ENCODE measurements around the gene KRTAP17-1. TPM values are rescaled to one million over a fixed set of nuclear protein-coding genes. Genes with fewer than 3 reads are reported as not detected.

The KRTAP17-1 gene
- total RNA-seq, 1 experiment from 2014 or later, result 1.6 TPM

DNA sequence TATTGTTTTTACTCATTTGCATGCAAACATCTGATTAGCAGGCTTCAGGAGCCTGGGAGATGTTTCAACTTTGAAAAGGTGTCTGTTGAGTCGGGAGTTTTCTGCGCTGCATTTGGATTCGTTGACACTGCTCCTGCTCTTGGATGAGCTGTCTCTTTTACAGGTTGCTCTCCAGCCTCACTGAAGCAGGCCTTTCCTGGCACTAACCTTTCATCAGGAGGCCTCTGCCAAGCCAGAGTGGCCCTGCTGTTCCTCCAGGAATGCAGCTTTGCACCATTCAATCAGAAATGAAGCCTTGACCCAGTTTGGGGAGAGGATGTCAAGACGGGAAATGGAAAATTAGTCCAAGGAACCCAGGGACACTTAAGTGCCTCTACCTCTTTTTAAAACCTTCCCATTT, 12.5 kb downstream of the KRTAP17-1 start:
- no peak overlapping the region for H3K9ac ChIP-seq (ENCODE audit: low read length)
- H3K27me3 ChIP-seq (ENCODE audit: low read length), result no peaks in the 10 kb centered on the region
- no peaks in the 10 kb centered on the region for H4K20me1 ChIP-seq (ENCODE audit: insufficient read depth, low read depth, low read length)
- H3K36me3 ChIP-seq (ENCODE audit: insufficient read depth, low read length), result no peaks in the 10 kb centered on the region
- no peaks in the 10 kb centered on the region for H3K4me1 ChIP-seq (ENCODE audit: low read length)
- no peaks in the 10 kb centered on the region for H3K9me2 ChIP-seq (replicated peaks; ENCODE audit: insufficient read depth, low read length)
- no peaks in the 10 kb centered on the region for H3K9me3 ChIP-seq (ENCODE audit: low read length)
- no peak for DNase-seq
- H3K79me2 ChIP-seq (ENCODE audit: low read length), result no peaks in the 10 kb centered on the region
- no peak overlapping the region for H3K4me2 ChIP-seq (ENCODE audit: low read depth, low read length, poor library complexity, severe bottlenecking)
- no peak overlapping the region for H2AFZ ChIP-seq (ENCODE audit: low read length)
- H3K4me3 ChIP-seq (ENCODE audit: low read length), result no peak overlapping the region
- H3K27ac ChIP-seq (ENCODE audit: low read length), result no peak overlapping the region

DNA sequence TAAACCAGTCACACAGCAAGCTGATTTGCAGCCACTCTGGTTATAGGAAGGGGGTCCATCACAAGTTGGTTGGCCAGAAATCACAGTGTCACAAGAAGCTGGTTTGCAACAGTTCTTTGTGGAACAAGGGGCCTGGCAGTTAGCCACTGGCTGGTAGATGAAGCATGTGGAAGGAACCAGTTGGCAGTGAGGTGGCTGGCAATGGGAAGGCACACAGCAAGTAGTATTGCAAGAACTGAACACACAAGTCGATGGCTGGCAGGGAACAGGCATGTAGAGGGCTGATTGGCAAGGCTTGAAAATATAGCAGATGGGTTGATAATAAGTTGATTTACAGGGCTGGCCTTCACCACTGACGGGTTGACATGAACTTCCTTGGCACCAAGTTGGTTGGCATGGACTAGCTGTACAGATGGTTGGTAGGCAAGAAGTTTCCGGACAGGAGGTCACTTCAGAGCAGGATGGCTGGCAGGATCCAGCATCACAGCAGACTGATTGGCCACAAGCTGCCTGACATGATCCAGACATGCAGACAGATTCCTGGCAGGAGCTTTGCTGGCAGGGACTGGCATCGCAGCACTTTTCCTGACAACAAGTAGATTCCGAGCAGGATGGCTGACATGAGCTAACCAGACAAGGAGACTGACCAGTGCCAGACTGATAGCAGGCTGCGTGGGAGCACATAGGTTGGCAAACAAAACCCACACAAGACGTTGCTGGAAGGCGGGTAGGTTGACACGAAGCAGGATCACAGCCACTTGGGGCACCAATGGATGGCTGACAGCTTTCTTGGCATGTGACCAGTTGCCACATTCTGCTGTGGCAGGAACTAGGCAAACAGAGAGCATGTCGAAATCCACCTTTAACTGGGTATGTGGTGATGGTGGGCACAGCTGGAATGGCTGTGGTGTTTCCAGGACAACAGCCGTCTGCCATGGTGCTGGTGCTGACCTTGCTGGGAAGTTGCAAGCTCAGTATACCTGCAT, 13.3 kb downstream of the KRTAP17-1 start, which contains the start of gene KRTAP29-1:
TSS of gene KRTAP29-1 (minus strand) at position 936 of the 986 bp plus-strand sequence. CDS start at position 936, 0 bp downstream.
- no peaks in the 10 kb centered on the region for H3K9me2 ChIP-seq (replicated peaks; ENCODE audit: insufficient read depth, low read length)
- H3K27me3 ChIP-seq (ENCODE audit: low read length), result no peaks in the 10 kb centered on the region
- H3K4me2 ChIP-seq (ENCODE audit: low read depth, low read length, poor library complexity, severe bottlenecking), result no peak within 1 kb of the TSS
- no peaks in the 10 kb centered on the region for H3K4me1 ChIP-seq (ENCODE audit: low read length)
- H3K36me3 ChIP-seq (ENCODE audit: insufficient read depth, low read length), result no peaks in the 10 kb centered on the region
- no peaks in the 10 kb centered on the region for H3K9me3 ChIP-seq (ENCODE audit: low read length)
- no peak within 1 kb of the TSS for H3K9ac ChIP-seq (ENCODE audit: low read length)
- H2AFZ ChIP-seq (ENCODE audit: low read length), result no peak within 1 kb of the TSS
- H3K79me2 ChIP-seq (ENCODE audit: low read length), result no peaks in the 10 kb centered on the region
- H3K4me3 ChIP-seq (ENCODE audit: low read length), result no peak within 1 kb of the TSS
- H4K20me1 ChIP-seq (ENCODE audit: insufficient read depth, low read depth, low read length), result no peaks in the 10 kb centered on the region
- H3K27ac ChIP-seq (ENCODE audit: low read length), result no peak within 1 kb of the TSS
- no peak for DNase-seq

DNA sequence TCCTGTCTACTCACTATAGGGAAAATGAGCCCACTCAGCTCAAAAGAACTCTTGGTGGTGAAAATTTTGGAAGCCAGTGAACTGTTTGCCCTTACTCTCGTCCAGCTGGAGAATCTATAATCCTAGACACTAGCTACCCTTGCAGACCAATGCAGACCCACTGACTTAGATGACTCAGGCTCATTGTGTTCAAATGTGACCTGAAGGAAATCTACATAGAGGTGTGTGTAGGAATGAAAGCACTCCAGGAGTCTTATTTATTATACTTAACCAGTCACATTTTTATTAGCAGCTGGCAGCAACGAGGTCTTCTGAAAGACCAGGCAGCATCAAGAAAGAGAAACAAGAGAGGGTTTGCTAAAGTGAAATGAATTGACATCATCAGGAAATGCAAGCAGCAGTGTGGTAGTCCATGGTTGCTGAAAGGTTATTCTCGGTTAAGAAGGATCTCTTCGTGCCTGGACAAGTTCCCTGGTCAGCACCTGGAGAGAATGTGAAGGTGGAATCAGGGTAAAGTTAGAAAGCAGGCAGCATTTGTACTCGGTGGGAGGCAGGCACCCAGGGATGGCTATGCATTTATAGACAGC, 14.2 kb downstream of the KRTAP17-1 start:
- no peaks in the 10 kb centered on the region for H3K36me3 ChIP-seq (ENCODE audit: insufficient read depth, low read length)
- H3K9ac ChIP-seq (ENCODE audit: low read length), result no peak overlapping the region
- H2AFZ ChIP-seq (ENCODE audit: low read length), result no peak overlapping the region
- H3K4me2 ChIP-seq (ENCODE audit: low read depth, low read length, poor library complexity, severe bottlenecking), result no peak overlapping the region
- H3K4me1 ChIP-seq (ENCODE audit: low read length), result no peaks in the 10 kb centered on the region
- no peak overlapping the region for H3K4me3 ChIP-seq (ENCODE audit: low read length)
- no peaks in the 10 kb centered on the region for H3K9me3 ChIP-seq (ENCODE audit: low read length)
- DNase-seq, result no peak
- H3K79me2 ChIP-seq (ENCODE audit: low read length), result no peaks in the 10 kb centered on the region
- H3K9me2 ChIP-seq (replicated peaks; ENCODE audit: insufficient read depth, low read length), result no peaks in the 10 kb centered on the region
- H3K27me3 ChIP-seq (ENCODE audit: low read length), result no peaks in the 10 kb centered on the region
- no peaks in the 10 kb centered on the region for H4K20me1 ChIP-seq (ENCODE audit: insufficient read depth, low read depth, low read length)
- H3K27ac ChIP-seq (ENCODE audit: low read length), result no peak overlapping the region

DNA sequence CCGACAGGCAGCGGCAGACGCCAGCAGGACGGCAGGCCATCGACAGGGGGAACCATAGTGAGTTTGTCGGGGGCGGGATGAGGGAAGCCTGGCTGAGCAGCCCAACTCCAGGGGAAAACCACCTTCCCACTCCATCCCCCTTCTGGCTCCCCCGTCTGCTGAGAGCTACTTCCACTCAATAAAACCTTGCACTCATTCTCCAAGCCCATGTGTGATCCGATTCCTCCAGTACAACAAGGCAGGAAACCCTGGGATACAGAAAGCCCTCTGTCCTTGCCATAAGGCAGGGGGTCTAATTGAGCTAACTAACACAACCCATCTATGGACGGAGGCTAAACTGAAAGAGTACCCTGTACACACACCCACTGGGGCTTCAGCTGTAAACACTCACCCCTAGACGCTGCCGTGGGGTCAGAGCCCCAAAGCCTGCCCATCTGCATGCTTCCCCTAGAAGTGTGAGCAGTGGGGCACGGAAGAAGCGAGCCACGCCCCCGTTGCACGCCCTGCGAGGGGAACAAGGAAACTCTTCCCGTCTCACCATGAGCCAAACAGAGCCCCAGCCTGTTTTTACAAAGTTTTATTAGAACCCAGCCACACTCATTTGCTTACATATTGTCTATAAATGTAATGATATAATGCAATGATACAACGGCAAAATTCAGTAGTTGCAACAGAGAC, 16.9 kb downstream of the KRTAP17-1 start:
- Histone ChIP-seq H3K4me1 (ENCODE audit: low read length) (no peaks in the 10 kb centered on the region), H3K9me3 (ENCODE audit: low read length) (no peaks in the 10 kb centered on the region), H3K36me3 (ENCODE audit: insufficient read depth, low read length) (no peaks in the 10 kb centered on the region), H3K27ac (ENCODE audit: low read length) (no peak overlapping the region), H3K9me2 (replicated peaks; ENCODE audit: insufficient read depth, low read length) (no peaks in the 10 kb centered on the region), H3K79me2 (ENCODE audit: low read length) (no peaks in the 10 kb centered on the region), H3K9ac (ENCODE audit: low read length) (no peak overlapping the region), H2AFZ (ENCODE audit: low read length) (no peak overlapping the region), H3K4me3 (ENCODE audit: low read length) (no peak overlapping the region), H4K20me1 (ENCODE audit: insufficient read depth, low read depth, low read length) (no peaks in the 10 kb centered on the region), H3K4me2 (ENCODE audit: low read depth, low read length, poor library complexity, severe bottlenecking) (no peak overlapping the region), H3K27me3 (ENCODE audit: low read length) (no peaks in the 10 kb centered on the region)
- no peak for DNase-seq

DNA sequence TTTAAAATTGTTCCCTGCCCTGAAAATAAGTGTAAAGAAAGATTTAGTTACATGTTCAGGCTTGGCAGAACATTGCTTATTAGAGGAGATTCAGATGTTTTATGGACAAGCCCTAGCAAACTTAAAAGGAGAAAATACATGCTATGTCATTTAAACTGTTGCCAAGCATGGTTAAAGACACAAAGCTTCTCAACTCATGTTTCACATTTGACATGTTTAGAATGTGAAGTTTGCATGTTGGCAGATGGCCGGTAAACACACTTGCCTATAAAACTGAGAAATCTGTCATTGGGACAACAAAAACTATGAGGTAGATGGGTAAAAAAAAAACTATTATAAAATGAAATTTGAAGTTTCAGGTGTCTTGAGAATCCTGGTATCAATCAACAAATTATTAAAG, 18.7 kb downstream of the KRTAP17-1 start:
- Histone ChIP-seq H3K4me3 (ENCODE audit: low read length) (no peak overlapping the region), H4K20me1 (ENCODE audit: insufficient read depth, low read depth, low read length) (no peaks in the 10 kb centered on the region), H3K4me1 (ENCODE audit: low read length) (no peaks in the 10 kb centered on the region), H3K9ac (ENCODE audit: low read length) (no peak overlapping the region), H3K9me2 (replicated peaks; ENCODE audit: insufficient read depth, low read length) (no peaks in the 10 kb centered on the region), H2AFZ (ENCODE audit: low read length) (no peak overlapping the region), H3K36me3 (ENCODE audit: insufficient read depth, low read length) (no peaks in the 10 kb centered on the region), H3K27me3 (ENCODE audit: low read length) (no peaks in the 10 kb centered on the region), H3K79me2 (ENCODE audit: low read length) (no peaks in the 10 kb centered on the region), H3K9me3 (ENCODE audit: low read length) (no peaks in the 10 kb centered on the region), H3K4me2 (ENCODE audit: low read depth, low read length, poor library complexity, severe bottlenecking) (no peak overlapping the region), H3K27ac (ENCODE audit: low read length) (no peak overlapping the region)
- no peak for DNase-seq

DNA sequence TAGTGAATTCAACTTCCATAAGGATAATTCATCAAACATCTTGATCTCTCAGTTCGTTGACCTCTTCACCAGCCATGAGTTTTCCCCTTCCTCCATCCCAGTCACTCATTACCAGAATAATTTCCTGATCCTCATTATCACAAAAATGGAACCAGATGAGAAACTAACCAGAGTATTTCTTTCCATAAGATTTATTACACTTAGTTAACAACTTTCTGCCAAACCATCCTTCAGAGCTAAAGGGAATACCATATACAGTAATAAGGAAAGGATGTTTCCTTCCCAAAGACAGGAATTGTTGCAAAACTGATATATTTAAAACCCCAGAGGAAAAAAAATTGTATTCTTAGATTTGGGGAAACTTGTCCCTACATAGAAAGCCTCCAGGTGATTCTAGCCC, 21.5 kb downstream of the KRTAP17-1 start:
- Histone ChIP-seq H3K27me3 (ENCODE audit: low read length) (no peaks in the 10 kb centered on the region), H3K9me2 (replicated peaks; ENCODE audit: insufficient read depth, low read length) (no peaks in the 10 kb centered on the region), H3K4me2 (ENCODE audit: low read depth, low read length, poor library complexity, severe bottlenecking) (no peak overlapping the region), H3K9ac (ENCODE audit: low read length) (no peak overlapping the region), H3K9me3 (ENCODE audit: low read length) (no peaks in the 10 kb centered on the region), H4K20me1 (ENCODE audit: insufficient read depth, low read depth, low read length) (no peaks in the 10 kb centered on the region), H3K4me1 (ENCODE audit: low read length) (no peaks in the 10 kb centered on the region), H3K36me3 (ENCODE audit: insufficient read depth, low read length) (no peaks in the 10 kb centered on the region), H2AFZ (ENCODE audit: low read length) (no peak overlapping the region), H3K79me2 (ENCODE audit: low read length) (no peaks in the 10 kb centered on the region), H3K4me3 (ENCODE audit: low read length) (no peak overlapping the region), H3K27ac (ENCODE audit: low read length) (no peak overlapping the region)
- DNase-seq, result no peak

DNA sequence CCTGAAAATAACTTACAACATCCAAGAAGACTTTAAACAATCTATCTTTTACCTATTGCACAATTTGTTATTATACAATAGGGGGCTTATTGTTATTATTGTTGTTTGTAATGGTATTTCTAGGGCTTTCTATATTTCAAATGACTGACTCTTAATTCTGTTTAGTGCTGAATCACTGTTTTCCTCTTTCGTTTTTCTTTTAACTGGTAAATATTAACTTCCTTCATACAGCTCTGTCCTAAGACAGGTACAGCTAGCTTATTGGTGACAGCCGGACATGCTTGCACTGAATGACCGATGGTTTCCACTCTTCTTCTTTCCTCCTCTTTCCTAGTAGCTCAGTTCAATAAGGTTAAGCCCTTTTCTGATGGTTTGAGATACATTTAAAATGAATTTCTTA, 28.5 kb downstream of the KRTAP17-1 start:
- no peak overlapping the region for H3K9ac ChIP-seq (ENCODE audit: low read length)
- no peaks in the 10 kb centered on the region for H3K36me3 ChIP-seq (ENCODE audit: insufficient read depth, low read length)
- H3K79me2 ChIP-seq (ENCODE audit: low read length), result no peaks in the 10 kb centered on the region
- H3K4me1 ChIP-seq (ENCODE audit: low read length), result no peaks in the 10 kb centered on the region
- H4K20me1 ChIP-seq (ENCODE audit: insufficient read depth, low read depth, low read length), result no peaks in the 10 kb centered on the region
- no peak overlapping the region for H3K4me2 ChIP-seq (ENCODE audit: low read depth, low read length, poor library complexity, severe bottlenecking)
- H3K9me2 ChIP-seq (replicated peaks; ENCODE audit: insufficient read depth, low read length), result no peaks in the 10 kb centered on the region
- no peak overlapping the region for H2AFZ ChIP-seq (ENCODE audit: low read length)
- DNase-seq, result no peak
- no peak overlapping the region for H3K27ac ChIP-seq (ENCODE audit: low read length)
- H3K9me3 ChIP-seq (ENCODE audit: low read length), result no peaks in the 10 kb centered on the region
- H3K27me3 ChIP-seq (ENCODE audit: low read length), result no peaks in the 10 kb centered on the region
- no peak overlapping the region for H3K4me3 ChIP-seq (ENCODE audit: low read length)

DNA sequence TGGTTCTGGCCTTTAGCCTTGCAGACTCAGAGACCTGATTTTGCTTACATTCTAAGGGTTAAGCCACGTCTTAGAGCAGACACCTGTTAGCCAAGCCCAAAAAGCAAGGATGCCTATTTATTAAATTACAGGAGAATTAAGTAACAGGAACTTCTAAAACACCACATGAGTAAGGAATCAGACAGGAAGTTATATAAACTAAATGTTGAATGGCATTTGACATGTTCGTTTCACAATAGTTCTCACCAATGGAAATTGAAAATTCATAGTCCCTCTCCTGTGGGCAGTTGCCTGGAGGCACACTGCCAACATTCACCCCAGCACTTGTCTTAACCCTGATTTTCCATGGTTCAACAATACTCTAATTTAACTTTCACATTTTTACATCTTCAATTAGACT, 31.0 kb downstream of the KRTAP17-1 start:
- Histone ChIP-seq H2AFZ (ENCODE audit: low read length) (no peak overlapping the region), H3K4me2 (ENCODE audit: low read depth, low read length, poor library complexity, severe bottlenecking) (no peak overlapping the region), H3K4me3 (ENCODE audit: low read length) (no peak overlapping the region), H3K9me3 (ENCODE audit: low read length) (no peaks in the 10 kb centered on the region), H3K36me3 (ENCODE audit: insufficient read depth, low read length) (no peaks in the 10 kb centered on the region), H3K9ac (ENCODE audit: low read length) (no peak overlapping the region), H4K20me1 (ENCODE audit: insufficient read depth, low read depth, low read length) (no peaks in the 10 kb centered on the region), H3K9me2 (replicated peaks; ENCODE audit: insufficient read depth, low read length) (no peaks in the 10 kb centered on the region), H3K27ac (ENCODE audit: low read length) (no peak overlapping the region), H3K27me3 (ENCODE audit: low read length) (no peaks in the 10 kb centered on the region), H3K79me2 (ENCODE audit: low read length) (no peaks in the 10 kb centered on the region), H3K4me1 (ENCODE audit: low read length) (no peaks in the 10 kb centered on the region)
- DNase-seq, result no peak

Data from Karpas-422 (cell line).